Naive thymus-derived CD4-positive, alpha-beta T cell (primary cell): ENCODE results near the gene KPNB1. TPM values are rescaled to one million over a fixed set of nuclear protein-coding genes. Genes with fewer than 3 reads are reported as not detected.

Source experiments
- ATAC-seq: fragments of 150-1000 bp; cut with Tn5 transposase; 2 replicates; pipeline ENCODE4 v1.10.0; 2021; ENCODE audit warnings: mild to moderate bottlenecking, moderate library complexity
- CTCF ChIA-PET: fragments of 350-600 bp; sonication (Branson Sonifier 250); formaldehyde crosslinking; loops from one replicate; lab custom pipeline; 2021; ENCODE audit warnings: antibody characterized with exemption; lab: Charles Lee
- POLR2A ChIA-PET: fragments of 350-600 bp; sonication (Branson Sonifier 250); formaldehyde crosslinking; loops from one replicate; lab custom pipeline; 2021; ENCODE audit warnings: antibody characterized with exemption, inconsistent platforms; lab: Charles Lee
- DNase-seq, 9 donors: peaks; one replicate each; pipeline versions ENCODE4 v3.0.0 to v3.0.0-alpha.2; 2020 to 2022; ENCODE audit warnings: mixed read lengths in 1 of 9
- H3K27ac ChIP-seq: one replicate; pipeline ENCODE4 v1.7.0; 2013; ENCODE audit warnings: mild to moderate bottlenecking, low read depth, low read length, moderate library complexity
- H3K27me3 ChIP-seq, 2 donors: one replicate each; pipeline ENCODE4 v1.7.0; 2013; ENCODE audit warnings: low read length in 2 of 2, mild to moderate bottlenecking in 2 of 2, moderate library complexity in 2 of 2; ENCODE audit not compliant: control insufficient read depth in 2 of 2, insufficient read depth in 2 of 2
- H3K36me3 ChIP-seq, 3 experiments: 1 replicate in 2 of 3; 2 replicates in 1 of 3; pipeline ENCODE4 v1.7.0; 2013; ENCODE audit warnings: low read length in 3 of 3, mild to moderate bottlenecking in 3 of 3, moderate library complexity in 1 of 3; ENCODE audit not compliant: insufficient read depth in 3 of 3, control insufficient read depth in 2 of 3
- H3K4me1 ChIP-seq, 2 donors: one replicate each; pipeline ENCODE4 v1.7.0; 2013; ENCODE audit warnings: low read length in 2 of 2, mild to moderate bottlenecking in 2 of 2, moderate library complexity in 1 of 2; ENCODE audit not compliant: control insufficient read depth in 2 of 2, insufficient read depth in 2 of 2
- H3K4me3 ChIP-seq: 2 replicates; pipeline ENCODE4 v1.7.0; 2013; ENCODE audit warnings: mild to moderate bottlenecking, low read length
- H3K9me3 ChIP-seq, 3 experiments: 1 replicate in 2 of 3; 2 replicates in 1 of 3; pipeline ENCODE4 v1.7.0; 2013; ENCODE audit warnings: low read length in 3 of 3; ENCODE audit not compliant: control insufficient read depth in 2 of 3
- H3K27ac Mint-ChIP-seq, 9 donors: one replicate each; pipeline ENCODE4 v1.8.0; 2020 to 2022; ENCODE audit warnings: mixed read lengths in 9 of 9, mild to moderate bottlenecking in 8 of 9, moderate library complexity in 5 of 9, inconsistent platforms in 2 of 9
- H3K27me3 Mint-ChIP-seq, 5 donors: one replicate each; pipeline ENCODE4 v1.8.0; 2021 to 2022; ENCODE audit warnings: mixed read lengths in 5 of 5, mild to moderate bottlenecking in 1 of 5
- H3K36me3 Mint-ChIP-seq, 5 donors: one replicate each; pipeline ENCODE4 v1.8.0; 2020 to 2022; ENCODE audit warnings: mixed read lengths in 5 of 5, mild to moderate bottlenecking in 3 of 5, inconsistent platforms in 1 of 5
- H3K4me1 Mint-ChIP-seq, 7 donors: one replicate each; pipeline ENCODE4 v1.8.0; 2020 to 2022; ENCODE audit warnings: mixed read lengths in 7 of 7, mild to moderate bottlenecking in 3 of 7, inconsistent platforms in 1 of 7
- H3K4me3 Mint-ChIP-seq, 10 donors: one replicate each; pipeline ENCODE4 v1.8.0; 2020 to 2022; ENCODE audit warnings: mild to moderate bottlenecking in 10 of 10, mixed read lengths in 10 of 10, moderate library complexity in 6 of 10, inconsistent platforms in 2 of 10
- H3K9me3 Mint-ChIP-seq, 11 donors: one replicate each; pipeline ENCODE4 v1.8.0; 2020 to 2022; ENCODE audit warnings: mixed read lengths in 11 of 11, mild to moderate bottlenecking in 4 of 11, inconsistent platforms in 1 of 11, moderate library complexity in 1 of 11
- intact Hi-C, 2 donors: fragments of 100-400 bp; cut with micrococcal nuclease; formaldehyde crosslinking; loops; one replicate each; pipeline ENCODE4 v1.15.1; 2023
- polyA plus RNA-seq, 2 donors: library from polyadenylated mRNA; unstranded; fragments of 300-500 nt; fragmentation: Illumina TruSeq; gene quantifications; one replicate each; pipeline ENCODE4 v1.2.3, GENCODE V29; 2021
- total RNA-seq, 6 experiments: library from RNA in 5 of 6; stranded (reverse) in 5 of 6; gene quantifications; 1 replicate in 5 of 6; 2 replicates in 1 of 6; pipeline ENCODE4 v1.2.3 and lab custom pipeline; 2021 to 2026

KPNB1 gene
- total and polyA plus RNA-seq, 7 experiments from 2014 or later = 21.1 to 465 (median 205) TPM

- POLR2A ChIA-PET = interaction anchor here (0.5 kb wide), 1 partner anchor 37 kb away, joined by 4 read pairs; no protein-coding TSS in a partner anchor
- H3K27me3 ChIP-seq = no peaks in the 10 kb centered on the region
- no peak for ATAC-seq
Observed at GRCh38 chr17:47718634-47719405, 69.1 kb downstream of the KPNB1 start.

GRCh38 chr17:47719411-47720152, 69.9 kb downstream of the KPNB1 start:
- intact Hi-C loops = loop anchor here in 1 of 2 donors (2.0 kb wide), 1 partner anchor 21 kb away; no protein-coding TSS in a partner anchor
- no peaks in the 10 kb centered on the region for H3K9me3 ChIP-seq
- H3K27me3 Mint-ChIP-seq = peaks cover 0 to 4% (median 0%) of the 10 kb centered on the region in 5 donors

More at GRCh38 chr17:47718634-47719405, 69.1 kb downstream of the KPNB1 start:
- Mint-ChIP-seq H3K9me3 (no peaks in the 10 kb centered on the region), H3K27ac (peak overlapping the region in 4 of 9 donors; percentile 29 to 76 (median 42)), H3K4me3 (peak overlapping the region in 6 of 10 donors; percentile 4 to 66 (median 28)), H3K36me3 (no peaks in the 10 kb centered on the region), H3K4me1 (peaks cover 18 to 81% (median 40%) of the 10 kb centered on the region in 7 donors), H3K27me3 (peaks cover 0 to 4% (median 0%) of the 10 kb centered on the region in 5 donors)
- no peak overlapping the region for H3K27ac ChIP-seq
- CTCF ChIA-PET = interaction anchor here (1.5 kb wide), 2 partner anchors 18 to 20 kb away, joined by 4 to 9 read pairs; no protein-coding TSS in a partner anchor
- no peaks in the 10 kb centered on the region for H3K9me3 ChIP-seq
- no peak overlapping the region for H3K4me3 ChIP-seq
- no peak for DNase-seq
- intact Hi-C loops = loop anchor here in 1 of 2 donors (2.0 kb wide), 1 partner anchor 20 kb away; no protein-coding TSS in a partner anchor
- H3K4me1 ChIP-seq = peaks cover 35 to 88% of the 10 kb centered on the region in 2 donors
- no peaks in the 10 kb centered on the region for H3K36me3 ChIP-seq

GRCh38 chr17:47720196-47720595, 70.5 kb downstream of the KPNB1 start:
- Mint-ChIP-seq H3K36me3 (no peaks in the 10 kb centered on the region), H3K4me1 (peaks cover 18 to 77% (median 40%) of the 10 kb centered on the region in 7 donors), H3K27ac (peak overlapping the region in 2 of 9 donors; percentile 70 to 76), H3K9me3 (no peaks in the 10 kb centered on the region), H3K4me3 (peak overlapping the region in 3 of 10 donors; percentile 11 to 59 (median 12)), H3K27me3 (peaks cover 0 to 7% (median 0%) of the 10 kb centered on the region in 5 donors)
- peak in 1 of 9 donors; percentile 28 for DNase-seq
- POLR2A ChIA-PET = no interaction called here
- Histone ChIP-seq H3K27ac (no peak overlapping the region), H3K9me3 (no peaks in the 10 kb centered on the region), H3K27me3 (no peaks in the 10 kb centered on the region), H3K36me3 (no peaks in the 10 kb centered on the region), H3K4me1 (peaks cover 35 to 74% of the 10 kb centered on the region in 2 donors), H3K4me3 (no peak overlapping the region)
- no peak for ATAC-seq
- CTCF ChIA-PET = no interaction called here
- intact Hi-C loops = no loop called here

More at GRCh38 chr17:47719411-47720152, 69.9 kb downstream of the KPNB1 start:
- peaks cover 35 to 80% of the 10 kb centered on the region in 2 donors for H3K4me1 ChIP-seq
- no peaks in the 10 kb centered on the region for H3K36me3 Mint-ChIP-seq
- no peak overlapping the region for H3K27ac ChIP-seq
- peaks cover 18 to 77% (median 40%) of the 10 kb centered on the region in 7 donors for H3K4me1 Mint-ChIP-seq
- DNase-seq = peak in 1 of 9 donors; percentile 79
- H3K27ac Mint-ChIP-seq = peak overlapping the region in 2 of 9 donors; percentile 29 to 76
- no peaks in the 10 kb centered on the region for H3K9me3 Mint-ChIP-seq
- ChIA-PET POLR2A (no interaction called here), CTCF (interaction anchor here (0.6 to 1.5 kb wide), 2 partner anchors 19 to 204 kb away, joined by 3 to 9 read pairs; no protein-coding TSS in a partner anchor)
- H3K27me3 ChIP-seq = no peaks in the 10 kb centered on the region
- peak overlapping the region in 6 of 10 donors; percentile 4 to 66 (median 28) for H3K4me3 Mint-ChIP-seq
- H3K36me3 ChIP-seq = no peaks in the 10 kb centered on the region
- no peak overlapping the region for H3K4me3 ChIP-seq
- peak; percentile 11 for ATAC-seq

- H3K4me3 ChIP-seq = peak overlapping the region; percentile 29
- H3K27ac Mint-ChIP-seq = peak overlapping the region in 5 of 9 donors; percentile 13 to 77 (median 70)
- peaks cover 35 to 66% of the 10 kb centered on the region in 2 donors for H3K4me1 ChIP-seq
- peaks cover 18 to 74% (median 40%) of the 10 kb centered on the region in 7 donors for H3K4me1 Mint-ChIP-seq
- H3K27me3 Mint-ChIP-seq = peaks cover 0 to 7% (median under 1%) of the 10 kb centered on the region in 5 donors
- peak overlapping the region in 6 of 10 donors; percentile 53 to 64 (median 58) for H3K4me3 Mint-ChIP-seq
- H3K9me3 Mint-ChIP-seq = no peaks in the 10 kb centered on the region
- ChIA-PET POLR2A (interaction anchor here (1.3 kb wide), 1 partner anchor 27 kb away, joined by 3 read pairs; the partner anchor contains the start of gene TBKBP1), CTCF (no interaction called here)
- no peaks in the 10 kb centered on the region for H3K36me3 ChIP-seq
- DNase-seq = peak in 2 of 9 donors; percentile 69 to 93
- intact Hi-C loops = loop anchor here in 1 of 2 donors (1.0 kb wide), 2 partner anchors 12 to 18 kb away; partner anchors contain the start of gene TBX21
- no peak overlapping the region for H3K27ac ChIP-seq
- peak; percentile 69 for ATAC-seq
- H3K27me3 ChIP-seq = no peaks in the 10 kb centered on the region
- no peaks in the 10 kb centered on the region for H3K36me3 Mint-ChIP-seq
- H3K9me3 ChIP-seq = no peaks in the 10 kb centered on the region
Observed at GRCh38 chr17:47720754-47721533, 71.2 kb downstream of the KPNB1 start.

- ChIA-PET POLR2A (interaction anchor here (1.2 to 1.3 kb wide), 2 partner anchors 16 to 27 kb away, joined by 3 to 4 read pairs; partner anchors contain the start of gene TBKBP1), CTCF (no interaction called here)
- ATAC-seq (no peak), DNase-seq (no peak)
- H3K36me3 Mint-ChIP-seq = no peaks in the 10 kb centered on the region
- H3K9me3 Mint-ChIP-seq = no peaks in the 10 kb centered on the region
- Histone ChIP-seq H3K27ac (no peak overlapping the region), H3K36me3 (no peaks in the 10 kb centered on the region), H3K4me1 (peaks cover 35 to 60% of the 10 kb centered on the region in 2 donors), H3K9me3 (no peaks in the 10 kb centered on the region), H3K27me3 (no peaks in the 10 kb centered on the region), H3K4me3 (no peak overlapping the region)
- H3K27me3 Mint-ChIP-seq = peaks cover 0 to 9% (median 7%) of the 10 kb centered on the region in 5 donors
- H3K4me1 Mint-ChIP-seq = peaks cover 25 to 75% (median 46%) of the 10 kb centered on the region in 7 donors
- H3K27ac Mint-ChIP-seq = peak overlapping the region in 2 of 9 donors; percentile 70 to 76
- peak overlapping the region in 4 of 10 donors; percentile 51 to 67 (median 55) for H3K4me3 Mint-ChIP-seq
- intact Hi-C loops = loop anchor here in 1 of 2 donors (1.0 kb wide), 2 partner anchors 12 to 18 kb away; partner anchors contain the start of gene TBX21
Observed at GRCh38 chr17:47721725-47722124, 72.0 kb downstream of the KPNB1 start.
